HL-60 (cell line): ENCODE measurements around the gene NANOS2.

Experiments used
- POLR2AphosphoS5 ChIP-seq: IDR thresholded peaks from 2 replicates; pipeline ENCODE4 v1.6.1; 2012; ENCODE audit warnings: low read depth
- SPI1 ChIP-seq: IDR thresholded peaks from 2 replicates; pipeline ENCODE4 v1.6.1; 2012; ENCODE audit warnings: low read depth, mild to moderate bottlenecking, borderline replicate concordance
- TF ChIP-seq, protein P1 (sequence below): IDR thresholded peaks from one replicate; pipeline ENCODE4 v1.5.1; 2011; ENCODE audit warnings: low read length, control low read depth, inconsistent platforms; ENCODE audit not compliant: insufficient read depth
- TF ChIP-seq, protein P2 (sequence below): IDR thresholded peaks from 2 replicates; pipeline ENCODE4 v1.6.1; 2012; ENCODE audit warnings: low read depth; ENCODE audit not compliant: insufficient replicate concordance

DNA sequence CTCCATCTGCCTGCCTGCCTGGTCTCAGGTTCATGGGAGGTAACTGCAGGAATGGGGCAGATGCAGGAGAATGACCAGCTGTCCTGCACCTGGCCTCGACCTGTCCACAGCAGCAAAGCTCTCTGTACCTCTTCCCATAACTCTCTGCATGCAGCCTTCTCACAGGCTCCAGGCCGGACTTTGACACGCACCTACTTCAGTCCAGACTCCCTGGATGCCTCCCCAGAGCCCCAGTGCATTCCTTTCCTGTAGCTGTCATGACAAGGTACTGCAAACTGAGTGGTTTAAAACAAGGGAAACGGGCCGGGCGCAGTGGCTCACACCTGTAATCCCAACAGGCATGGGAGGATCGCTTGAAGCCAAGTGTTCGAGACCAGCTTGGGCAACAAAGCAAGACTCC is 3.3 kb downstream of the NANOS2 start:
- TF ChIP-seq, protein P1, sequence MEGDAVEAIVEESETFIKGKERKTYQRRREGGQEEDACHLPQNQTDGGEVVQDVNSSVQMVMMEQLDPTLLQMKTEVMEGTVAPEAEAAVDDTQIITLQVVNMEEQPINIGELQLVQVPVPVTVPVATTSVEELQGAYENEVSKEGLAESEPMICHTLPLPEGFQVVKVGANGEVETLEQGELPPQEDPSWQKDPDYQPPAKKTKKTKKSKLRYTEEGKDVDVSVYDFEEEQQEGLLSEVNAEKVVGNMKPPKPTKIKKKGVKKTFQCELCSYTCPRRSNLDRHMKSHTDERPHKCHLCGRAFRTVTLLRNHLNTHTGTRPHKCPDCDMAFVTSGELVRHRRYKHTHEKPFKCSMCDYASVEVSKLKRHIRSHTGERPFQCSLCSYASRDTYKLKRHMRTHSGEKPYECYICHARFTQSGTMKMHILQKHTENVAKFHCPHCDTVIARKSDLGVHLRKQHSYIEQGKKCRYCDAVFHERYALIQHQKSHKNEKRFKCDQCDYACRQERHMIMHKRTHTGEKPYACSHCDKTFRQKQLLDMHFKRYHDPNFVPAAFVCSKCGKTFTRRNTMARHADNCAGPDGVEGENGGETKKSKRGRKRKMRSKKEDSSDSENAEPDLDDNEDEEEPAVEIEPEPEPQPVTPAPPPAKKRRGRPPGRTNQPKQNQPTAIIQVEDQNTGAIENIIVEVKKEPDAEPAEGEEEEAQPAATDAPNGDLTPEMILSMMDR, result no peak
- TF ChIP-seq POLR2AphosphoS5, result no peak
- TF ChIP-seq, protein P2, sequence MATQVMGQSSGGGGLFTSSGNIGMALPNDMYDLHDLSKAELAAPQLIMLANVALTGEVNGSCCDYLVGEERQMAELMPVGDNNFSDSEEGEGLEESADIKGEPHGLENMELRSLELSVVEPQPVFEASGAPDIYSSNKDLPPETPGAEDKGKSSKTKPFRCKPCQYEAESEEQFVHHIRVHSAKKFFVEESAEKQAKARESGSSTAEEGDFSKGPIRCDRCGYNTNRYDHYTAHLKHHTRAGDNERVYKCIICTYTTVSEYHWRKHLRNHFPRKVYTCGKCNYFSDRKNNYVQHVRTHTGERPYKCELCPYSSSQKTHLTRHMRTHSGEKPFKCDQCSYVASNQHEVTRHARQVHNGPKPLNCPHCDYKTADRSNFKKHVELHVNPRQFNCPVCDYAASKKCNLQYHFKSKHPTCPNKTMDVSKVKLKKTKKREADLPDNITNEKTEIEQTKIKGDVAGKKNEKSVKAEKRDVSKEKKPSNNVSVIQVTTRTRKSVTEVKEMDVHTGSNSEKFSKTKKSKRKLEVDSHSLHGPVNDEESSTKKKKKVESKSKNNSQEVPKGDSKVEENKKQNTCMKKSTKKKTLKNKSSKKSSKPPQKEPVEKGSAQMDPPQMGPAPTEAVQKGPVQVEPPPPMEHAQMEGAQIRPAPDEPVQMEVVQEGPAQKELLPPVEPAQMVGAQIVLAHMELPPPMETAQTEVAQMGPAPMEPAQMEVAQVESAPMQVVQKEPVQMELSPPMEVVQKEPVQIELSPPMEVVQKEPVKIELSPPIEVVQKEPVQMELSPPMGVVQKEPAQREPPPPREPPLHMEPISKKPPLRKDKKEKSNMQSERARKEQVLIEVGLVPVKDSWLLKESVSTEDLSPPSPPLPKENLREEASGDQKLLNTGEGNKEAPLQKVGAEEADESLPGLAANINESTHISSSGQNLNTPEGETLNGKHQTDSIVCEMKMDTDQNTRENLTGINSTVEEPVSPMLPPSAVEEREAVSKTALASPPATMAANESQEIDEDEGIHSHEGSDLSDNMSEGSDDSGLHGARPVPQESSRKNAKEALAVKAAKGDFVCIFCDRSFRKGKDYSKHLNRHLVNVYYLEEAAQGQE, result no peak
- TF ChIP-seq SPI1, result no peak
